Measurements from ENCODE around the gene TCF20.

The TCF20 gene

GRCh38 chr22:42310291-42311015 lies 40.0 kb upstream of the TCF20 start:
- Histone ChIP-seq H3K36me3 (ENCODE audit: control insufficient read depth, insufficient read depth, low read length) (no peaks in the 10 kb centered on the region), H3K4me3 (ENCODE audit: insufficient read depth, low read depth, low read length) (no peak overlapping the region), H3K9me3 (ENCODE audit: control insufficient read depth, low read length) (no peaks in the 10 kb centered on the region), H3K27me3 (ENCODE audit: control insufficient read depth, insufficient read depth, low read length, poor library complexity, severe bottlenecking) (no peaks in the 10 kb centered on the region), H3K4me1 (ENCODE audit: control insufficient read depth, insufficient read depth, low read length) (peaks cover 58% of the 10 kb centered on the region), H3K27ac (ENCODE audit: insufficient read depth, low read depth, low read length, poor library complexity, severe bottlenecking) (no peak overlapping the region)
- 51 to 54% methylated on average over 16 of the region's 16 CpGs for WGBS, 2 experiments

- peaks cover under 1% of the 10 kb centered on the region for H3K27me3 ChIP-seq (ENCODE audit: control insufficient read depth, insufficient read depth, low read length, poor library complexity, severe bottlenecking)
These were observed 39.4 kb upstream of the TCF20 start for GRCh38 chr22:42309865-42310264.

DNA sequence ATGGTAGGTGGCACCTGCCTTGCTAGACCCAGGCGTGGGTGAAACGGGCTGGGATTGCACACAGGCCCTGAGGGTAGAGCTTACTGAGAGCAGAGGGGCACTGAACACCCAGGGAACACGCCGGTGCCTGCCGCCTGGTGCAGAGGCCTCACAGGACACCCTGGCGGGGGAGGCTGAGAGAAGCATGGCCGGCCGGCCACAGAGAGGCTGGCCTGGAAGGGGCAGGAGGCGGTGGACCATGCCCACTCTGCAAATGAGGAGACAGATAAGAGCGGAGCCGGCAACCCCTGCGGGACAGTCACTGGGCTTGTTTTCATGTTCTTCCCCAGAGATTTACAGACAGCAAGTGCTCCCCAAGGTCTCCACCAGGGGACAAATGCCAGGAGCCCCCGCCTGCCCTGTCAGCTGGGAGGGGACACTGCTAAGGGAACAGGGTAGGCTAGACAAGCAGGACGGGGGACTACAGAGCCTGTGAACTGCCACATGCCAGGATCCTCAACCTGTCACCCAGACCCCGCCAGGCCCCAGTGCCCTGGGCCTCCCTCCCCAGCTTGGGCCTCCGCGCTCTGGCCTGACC lies 38.5 kb upstream of the TCF20 start:
- H3K36me3 ChIP-seq (ENCODE audit: control insufficient read depth, insufficient read depth, low read length), result no peaks in the 10 kb centered on the region
- peaks cover 9% of the 10 kb centered on the region for H3K27me3 ChIP-seq (ENCODE audit: control insufficient read depth, insufficient read depth, low read length, poor library complexity, severe bottlenecking)
- H3K4me1 ChIP-seq (ENCODE audit: control insufficient read depth, insufficient read depth, low read length), result peaks cover 54% of the 10 kb centered on the region
- no peak overlapping the region for H3K27ac ChIP-seq (ENCODE audit: insufficient read depth, low read depth, low read length, poor library complexity, severe bottlenecking)
- H3K4me3 ChIP-seq (ENCODE audit: insufficient read depth, low read depth, low read length), result no peak overlapping the region
- WGBS, 2 experiments, result 87 to 89% methylated on average over 17 of the region's 17 CpGs
- H3K9me3 ChIP-seq (ENCODE audit: control insufficient read depth, low read length), result no peaks in the 10 kb centered on the region

More at GRCh38 chr22:42309865-42310264, 39.4 kb upstream of the TCF20 start:
- Histone ChIP-seq H3K4me1 (ENCODE audit: control insufficient read depth, insufficient read depth, low read length) (peaks cover 54% of the 10 kb centered on the region), H3K27ac (ENCODE audit: insufficient read depth, low read depth, low read length, poor library complexity, severe bottlenecking) (no peak overlapping the region), H3K9me3 (ENCODE audit: control insufficient read depth, low read length) (no peaks in the 10 kb centered on the region), H3K36me3 (ENCODE audit: control insufficient read depth, insufficient read depth, low read length) (no peaks in the 10 kb centered on the region), H3K4me3 (ENCODE audit: insufficient read depth, low read depth, low read length) (no peak overlapping the region)
- WGBS, 2 experiments, result 89 to 95% methylated on average over 3 of the region's 3 CpGs

- WGBS, 2 experiments, result 93 to 95% methylated on average over 17 to 18 of the region's 18 CpGs
- H3K9me3 ChIP-seq (ENCODE audit: control insufficient read depth, low read length), result no peaks in the 10 kb centered on the region
- no peaks in the 10 kb centered on the region for H3K36me3 ChIP-seq (ENCODE audit: control insufficient read depth, insufficient read depth, low read length)
- H3K4me3 ChIP-seq (ENCODE audit: insufficient read depth, low read depth, low read length), result no peak overlapping the region
- H3K27ac ChIP-seq (ENCODE audit: insufficient read depth, low read depth, low read length, poor library complexity, severe bottlenecking), result no peak overlapping the region
- H3K4me1 ChIP-seq (ENCODE audit: control insufficient read depth, insufficient read depth, low read length), result peaks cover 53% of the 10 kb centered on the region
- H3K27me3 ChIP-seq (ENCODE audit: control insufficient read depth, insufficient read depth, low read length, poor library complexity, severe bottlenecking), result peaks cover 14% of the 10 kb centered on the region
These were observed 37.5 kb upstream of the TCF20 start for GRCh38 chr22:42307806-42308563.

DNA sequence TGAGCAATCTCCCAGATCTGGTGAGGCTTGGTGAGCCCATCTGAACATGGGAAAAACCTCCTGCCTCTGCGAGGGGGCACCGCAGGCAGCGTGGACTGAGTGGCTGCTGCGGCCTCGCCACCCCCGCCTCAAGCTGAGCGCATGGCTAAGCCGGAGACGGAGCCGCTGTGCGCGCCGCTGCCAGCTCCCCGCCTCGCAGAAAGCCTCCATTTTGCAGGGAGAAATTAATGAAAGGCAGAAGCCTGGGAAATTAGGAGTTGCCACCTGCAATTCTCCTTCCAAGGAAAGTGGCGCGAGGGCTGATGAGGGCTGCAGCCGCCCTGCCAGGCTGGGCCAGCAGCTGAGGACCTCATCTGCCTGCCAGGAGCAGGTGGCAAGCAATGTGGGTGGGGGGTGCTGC lies 35.6 kb upstream of the TCF20 start:
- Histone ChIP-seq H3K27ac (ENCODE audit: insufficient read depth, low read depth, low read length, poor library complexity, severe bottlenecking) (no peak overlapping the region), H3K4me3 (ENCODE audit: insufficient read depth, low read depth, low read length) (no peak overlapping the region), H3K4me1 (ENCODE audit: control insufficient read depth, insufficient read depth, low read length) (peaks cover 53% of the 10 kb centered on the region), H3K36me3 (ENCODE audit: control insufficient read depth, insufficient read depth, low read length) (no peaks in the 10 kb centered on the region), H3K27me3 (ENCODE audit: control insufficient read depth, insufficient read depth, low read length, poor library complexity, severe bottlenecking) (peaks cover 14% of the 10 kb centered on the region), H3K9me3 (ENCODE audit: control insufficient read depth, low read length) (no peaks in the 10 kb centered on the region)
- 74 to 78% methylated on average over 18 of the region's 18 CpGs for WGBS, 2 experiments

DNA sequence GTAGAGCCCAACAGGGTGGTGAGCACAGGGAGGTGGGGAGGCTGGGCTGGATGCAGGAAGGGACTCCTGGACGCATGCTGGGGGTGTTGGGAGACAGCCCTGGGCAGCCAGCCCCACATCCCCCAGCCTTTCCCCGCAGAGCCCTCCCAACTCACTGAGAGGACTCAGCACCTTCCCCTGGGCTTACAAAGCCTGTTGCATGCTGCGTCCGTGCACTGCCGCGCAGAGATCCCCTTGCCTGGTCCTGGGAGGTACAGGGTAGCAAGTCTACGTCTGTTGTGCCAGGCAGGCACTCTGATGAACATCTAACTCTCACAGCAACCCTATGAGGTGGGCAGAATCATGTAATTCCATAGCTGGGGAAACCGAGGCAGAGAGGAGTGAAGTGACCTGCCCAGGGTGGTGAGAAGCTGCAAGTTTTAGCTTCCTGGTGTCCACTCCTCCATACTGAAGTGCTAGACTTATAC lies 33.9 kb upstream of the TCF20 start:
- Histone ChIP-seq H3K27ac (ENCODE audit: insufficient read depth, low read depth, low read length, poor library complexity, severe bottlenecking) (no peak overlapping the region), H3K27me3 (ENCODE audit: control insufficient read depth, insufficient read depth, low read length, poor library complexity, severe bottlenecking) (peaks cover 14% of the 10 kb centered on the region), H3K4me1 (ENCODE audit: control insufficient read depth, insufficient read depth, low read length) (peaks cover 53% of the 10 kb centered on the region), H3K4me3 (ENCODE audit: insufficient read depth, low read depth, low read length) (no peak overlapping the region), H3K36me3 (ENCODE audit: control insufficient read depth, insufficient read depth, low read length) (no peaks in the 10 kb centered on the region), H3K9me3 (ENCODE audit: control insufficient read depth, low read length) (no peaks in the 10 kb centered on the region)
- WGBS, 2 experiments, result 27 to 35% methylated on average over 8 of the region's 8 CpGs

- peaks cover 14% of the 10 kb centered on the region for H3K27me3 ChIP-seq (ENCODE audit: control insufficient read depth, insufficient read depth, low read length, poor library complexity, severe bottlenecking)
- no peaks in the 10 kb centered on the region for H3K9me3 ChIP-seq (ENCODE audit: control insufficient read depth, low read length)
- no peak overlapping the region for H3K4me3 ChIP-seq (ENCODE audit: insufficient read depth, low read depth, low read length)
- 25 to 30% methylated on average over 21 of the region's 21 CpGs for WGBS, 2 experiments
- H3K36me3 ChIP-seq (ENCODE audit: control insufficient read depth, insufficient read depth, low read length), result no peaks in the 10 kb centered on the region
- H3K27ac ChIP-seq (ENCODE audit: insufficient read depth, low read depth, low read length, poor library complexity, severe bottlenecking), result no peak overlapping the region
- H3K4me1 ChIP-seq (ENCODE audit: control insufficient read depth, insufficient read depth, low read length), result peaks cover 55% of the 10 kb centered on the region
These were observed 33.2 kb upstream of the TCF20 start for GRCh38 chr22:42303396-42304323.

DNA sequence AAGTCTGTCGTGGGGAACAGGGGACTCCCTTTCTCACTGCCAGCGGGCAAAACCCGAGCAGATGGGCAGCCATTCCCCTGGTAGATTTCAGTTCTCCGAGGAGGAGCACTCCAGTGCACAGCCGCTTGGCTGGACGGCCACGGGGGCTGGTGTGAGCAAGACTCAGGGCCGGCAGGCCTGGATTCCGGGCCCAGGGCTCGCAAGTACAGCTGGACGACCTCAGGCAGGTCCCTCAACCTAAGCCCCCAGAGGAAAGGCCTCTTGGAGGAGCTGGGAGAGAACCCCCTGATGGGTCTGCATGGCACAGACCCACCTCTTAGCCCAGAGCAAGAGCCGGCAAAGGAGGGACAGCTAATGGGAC lies 31.3 kb upstream of the TCF20 start:
- Histone ChIP-seq H3K27me3 (ENCODE audit: control insufficient read depth, insufficient read depth, low read length, poor library complexity, severe bottlenecking) (peaks cover 14% of the 10 kb centered on the region), H3K27ac (ENCODE audit: insufficient read depth, low read depth, low read length, poor library complexity, severe bottlenecking) (no peak overlapping the region), H3K4me1 (ENCODE audit: control insufficient read depth, insufficient read depth, low read length) (peaks cover 60% of the 10 kb centered on the region), H3K9me3 (ENCODE audit: control insufficient read depth, low read length) (no peaks in the 10 kb centered on the region), H3K4me3 (ENCODE audit: insufficient read depth, low read depth, low read length) (no peak overlapping the region), H3K36me3 (ENCODE audit: control insufficient read depth, insufficient read depth, low read length) (no peaks in the 10 kb centered on the region)
- 79 to 80% methylated on average over 12 of the region's 12 CpGs for WGBS, 2 experiments

DNA sequence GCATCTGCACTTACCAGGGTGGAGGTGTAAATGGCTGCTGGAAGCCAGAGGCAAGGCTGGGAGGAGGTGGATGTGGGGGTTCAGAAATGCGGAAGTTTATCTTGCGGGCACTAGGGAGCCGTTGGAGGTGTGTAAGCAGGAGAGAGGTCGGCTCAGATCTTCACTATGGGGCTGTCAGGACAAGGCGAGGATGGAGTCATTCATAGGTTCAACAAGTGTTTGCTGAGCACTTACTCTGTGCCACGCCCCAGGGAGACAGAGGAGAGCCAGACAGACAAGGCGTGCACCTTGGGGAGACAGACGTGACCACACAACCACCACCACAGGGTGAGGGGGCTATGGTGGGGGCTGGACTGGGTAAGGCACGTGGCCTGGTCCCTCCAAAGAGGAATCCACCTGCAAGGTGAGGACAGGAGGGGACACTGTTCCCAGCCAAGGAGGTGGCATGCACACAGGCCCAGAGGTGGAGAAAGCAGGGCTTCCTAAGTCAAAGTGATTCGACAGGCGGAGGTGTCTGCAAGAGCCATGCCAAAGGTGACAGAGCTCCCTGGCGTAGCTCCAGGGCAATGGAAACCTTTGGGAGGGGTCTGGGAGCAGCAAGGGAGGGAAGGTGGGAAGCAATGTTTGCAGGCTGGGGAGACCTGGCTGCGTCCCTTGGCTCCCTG lies 30.8 kb upstream of the TCF20 start:
- 81 to 82% methylated on average over 13 of the region's 13 CpGs for WGBS, 2 experiments
- Histone ChIP-seq H3K4me3 (ENCODE audit: insufficient read depth, low read depth, low read length) (no peak overlapping the region), H3K27me3 (ENCODE audit: control insufficient read depth, insufficient read depth, low read length, poor library complexity, severe bottlenecking) (peaks cover 14% of the 10 kb centered on the region), H3K9me3 (ENCODE audit: control insufficient read depth, low read length) (no peaks in the 10 kb centered on the region), H3K36me3 (ENCODE audit: control insufficient read depth, insufficient read depth, low read length) (no peaks in the 10 kb centered on the region), H3K27ac (ENCODE audit: insufficient read depth, low read depth, low read length, poor library complexity, severe bottlenecking) (no peak overlapping the region), H3K4me1 (ENCODE audit: control insufficient read depth, insufficient read depth, low read length) (peaks cover 59% of the 10 kb centered on the region)
